ENCODE results near the gene DPEP1.
"Not testable (repeated sequence)": the region's sequence is repeated elsewhere in the genome, so short reads cannot be mapped to it uniquely, and the experiment has no call there.

The DPEP1 gene

GRCh38 chr16:89646270-89646669, 32.8 kb downstream of the DPEP1 start:
- no peak for DNase-seq (ENCODE audit: low read depth in 2 of 2)

- DNase-seq (ENCODE audit: low read depth in 2 of 2) = no peak
These were observed 33.5 kb downstream of the DPEP1 start for GRCh38 chr16:89646906-89647305.

- DNase-seq (ENCODE audit: low read depth in 2 of 2) = no peak
These were observed 38.1 kb downstream of the DPEP1 start for GRCh38 chr16:89651584-89651983.

- DNase-seq (ENCODE audit: low read depth in 2 of 2) = no peak
These were observed 40.3 kb downstream of the DPEP1 start for GRCh38 chr16:89653656-89654295.

- DNase-seq (ENCODE audit: low read depth in 2 of 2) = no peak
These were observed 41.7 kb downstream of the DPEP1 start for GRCh38 chr16:89655062-89655643.

GRCh38 chr16:89656435-89657121, 43.1 kb downstream of the DPEP1 start:
- no peak for DNase-seq (ENCODE audit: low read depth in 2 of 2)

- DNase-seq (ENCODE audit: low read depth in 2 of 2) = peak; percentile 80 to 84
These were observed 44.2 kb downstream of the DPEP1 start, which contains the start of the genes CHMP1A and SPATA33 for GRCh38 chr16:89657442-89658220. Gene CHMP1A (minus strand): TSS chr16:89657708. CDS start chr16:89657588, 120 bp downstream. Gene SPATA33 (plus strand): TSS chr16:89657836. CDS start chr16:89657912, 76 bp downstream.

GRCh38 chr16:89658221-89658879, 44.9 kb downstream of the DPEP1 start:
- DNase-seq (ENCODE audit: low read depth in 2 of 2) = no peak

GRCh38 chr16:89660146-89660545, 46.7 kb downstream of the DPEP1 start:
- no peak for DNase-seq (ENCODE audit: low read depth in 2 of 2)

GRCh38 chr16:89661215-89661614, 47.8 kb downstream of the DPEP1 start:
- no peak for DNase-seq (ENCODE audit: low read depth in 2 of 2)

- DNase-seq (ENCODE audit: low read depth in 2 of 2) = not testable (repeated sequence)
These were observed 50.8 kb downstream of the DPEP1 start for GRCh38 chr16:89664238-89664637.

- DNase-seq (ENCODE audit: low read depth in 2 of 2) = not testable (repeated sequence)
These were observed 53.6 kb downstream of the DPEP1 start for GRCh38 chr16:89667000-89667399.

- no peak for DNase-seq (ENCODE audit: low read depth in 2 of 2)
These were observed 54.2 kb downstream of the DPEP1 start for GRCh38 chr16:89667633-89668032.

- no peak for DNase-seq (ENCODE audit: low read depth in 2 of 2)
These were observed 55.3 kb downstream of the DPEP1 start for GRCh38 chr16:89668790-89669158.

GRCh38 chr16:89669755-89670154, 56.3 kb downstream of the DPEP1 start:
- DNase-seq (ENCODE audit: low read depth in 2 of 2) = no peak

- no peak for DNase-seq (ENCODE audit: low read depth in 2 of 2)
These were observed 57.3 kb downstream of the DPEP1 start for GRCh38 chr16:89670496-89671431.

- not testable (repeated sequence) for DNase-seq (ENCODE audit: low read depth in 2 of 2)
These were observed 58.1 kb downstream of the DPEP1 start for GRCh38 chr16:89671565-89671964.

GRCh38 chr16:89672177-89672941, 58.9 kb downstream of the DPEP1 start:
- no peak for DNase-seq (ENCODE audit: low read depth in 2 of 2)

- DNase-seq (ENCODE audit: low read depth in 2 of 2) = no peak
These were observed 64.8 kb downstream of the DPEP1 start for GRCh38 chr16:89678258-89678657.

- no peak for DNase-seq (ENCODE audit: low read depth in 2 of 2)
These were observed 72.5 kb downstream of the DPEP1 start for GRCh38 chr16:89685916-89686315.
